Mesenchymal stem cell (in vitro differentiated cells and primary cell): ENCODE data around the gene DGCR8.

Experiments used
- DNase-seq: peaks from one replicate; pipeline ENCODE4 v3.0.0-alpha.2; 2013
- H2AFZ ChIP-seq: one replicate; pipeline ENCODE4 v1.6.1; 2013; ENCODE audit warnings: low read depth, mild to moderate bottlenecking, control low read depth, inconsistent platforms, low read length, moderate library complexity
- H2AK5ac ChIP-seq: 2 replicates; pipeline ENCODE4 v1.6.1; 2013; ENCODE audit warnings: low read length, moderate library complexity, mild to moderate bottlenecking, inconsistent platforms; ENCODE audit not compliant: severe bottlenecking
- H2BK120ac ChIP-seq: one replicate; pipeline ENCODE4 v1.6.1; 2013; ENCODE audit warnings: low read depth, mild to moderate bottlenecking, inconsistent platforms, low read length, moderate library complexity
- H2BK12ac ChIP-seq, 2 experiments: one replicate each; pipeline ENCODE4 v1.6.1; 2013; ENCODE audit warnings: inconsistent platforms in 2 of 2, low read length in 2 of 2, mild to moderate bottlenecking in 2 of 2, moderate library complexity in 2 of 2, control low read depth in 1 of 2
- H2BK15ac ChIP-seq: one replicate; pipeline ENCODE4 v1.6.1; 2013; ENCODE audit warnings: mild to moderate bottlenecking, low read depth, inconsistent platforms; ENCODE audit not compliant: poor library complexity, severe bottlenecking
- H2BK5ac ChIP-seq: 2 replicates; pipeline ENCODE4 v1.6.1; 2013; ENCODE audit warnings: low read depth, mild to moderate bottlenecking, low read length, control low read depth, inconsistent platforms; ENCODE audit not compliant: poor library complexity, severe bottlenecking
- H3K14ac ChIP-seq, 2 experiments: one replicate each; pipeline ENCODE4 v1.6.1; 2013; ENCODE audit warnings: inconsistent platforms in 2 of 2, low read length in 2 of 2, control low read depth in 1 of 2, mild to moderate bottlenecking in 1 of 2, moderate library complexity in 1 of 2
- H3K18ac ChIP-seq, 2 experiments: one replicate each; pipeline ENCODE4 v1.6.1; 2013; ENCODE audit warnings: inconsistent platforms in 2 of 2, low read length in 2 of 2, control low read depth in 1 of 2, low read depth in 1 of 2, mild to moderate bottlenecking in 1 of 2
- H3K23ac ChIP-seq, 2 experiments: one replicate each; pipeline ENCODE4 v1.6.1; 2013; ENCODE audit warnings: inconsistent platforms in 2 of 2, low read length in 2 of 2, mild to moderate bottlenecking in 2 of 2, moderate library complexity in 2 of 2, control low read depth in 1 of 2
- H3K27ac ChIP-seq: 2 replicates; pipeline ENCODE4 v1.5.1; 2013; ENCODE audit warnings: mild to moderate bottlenecking, moderate library complexity, low read length, control low read depth, inconsistent platforms; ENCODE audit not compliant: poor library complexity, severe bottlenecking
- H3K27me3 ChIP-seq, 2 experiments: 2 replicates each; pipeline versions ENCODE4 v1.6.1 to v1.7.0; 2013; ENCODE audit warnings: low read length in 2 of 2, mild to moderate bottlenecking in 2 of 2, moderate library complexity in 2 of 2, control low read depth in 1 of 2, inconsistent platforms in 1 of 2; ENCODE audit not compliant: control insufficient read depth in 1 of 2, insufficient read depth in 1 of 2
- H3K36me3 ChIP-seq, 2 experiments: 2 replicates each; pipeline versions ENCODE4 v1.6.1 to v1.7.0; 2013; ENCODE audit warnings: low read length in 2 of 2, control low read depth in 1 of 2, inconsistent platforms in 1 of 2, low read depth in 1 of 2, mild to moderate bottlenecking in 1 of 2; ENCODE audit not compliant: insufficient read depth in 2 of 2, control insufficient read depth in 1 of 2
- H3K4ac ChIP-seq, 2 experiments: one replicate each; pipeline ENCODE4 v1.6.1; 2013; ENCODE audit warnings: inconsistent platforms in 2 of 2, low read length in 2 of 2, mild to moderate bottlenecking in 2 of 2, moderate library complexity in 2 of 2, control low read depth in 1 of 2, low read depth in 1 of 2
- H3K4me1 ChIP-seq: 2 replicates; pipeline ENCODE4 v1.6.1; 2013; ENCODE audit warnings: low read depth, low read length, control low read depth; ENCODE audit not compliant: control insufficient read depth, insufficient read depth
- H3K4me2 ChIP-seq: 2 replicates; pipeline ENCODE4 v1.6.1; 2013; ENCODE audit warnings: low read length, mild to moderate bottlenecking, inconsistent platforms; ENCODE audit not compliant: poor library complexity, severe bottlenecking
- H3K4me3 ChIP-seq, 2 experiments: 2 replicates each; pipeline versions ENCODE4 v1.5.1 to v1.7.0; 2013; ENCODE audit warnings: low read length in 2 of 2, mild to moderate bottlenecking in 2 of 2, control low read depth in 1 of 2, low read depth in 1 of 2; ENCODE audit not compliant: insufficient read depth in 1 of 2
- H3K79me1 ChIP-seq: replicated peaks from 2 replicates; pipeline ENCODE4 v1.6.1; 2013; ENCODE audit warnings: mild to moderate bottlenecking, control low read depth, low read length, inconsistent platforms; ENCODE audit not compliant: poor library complexity, severe bottlenecking
- H3K9ac ChIP-seq: 2 replicates; pipeline ENCODE4 v1.7.0; 2013; ENCODE audit warnings: mild to moderate bottlenecking, low read length, moderate library complexity
- H3K9me3 ChIP-seq: 2 replicates; pipeline ENCODE4 v1.7.0; 2013; ENCODE audit warnings: mild to moderate bottlenecking, low read length; ENCODE audit not compliant: control insufficient read depth
- H4K8ac ChIP-seq: one replicate; pipeline ENCODE4 v1.6.1; 2013; ENCODE audit warnings: inconsistent platforms, mild to moderate bottlenecking, low read length, moderate library complexity
- H4K91ac ChIP-seq: one replicate; pipeline ENCODE4 v1.6.1; 2013; ENCODE audit warnings: mild to moderate bottlenecking, low read length, inconsistent platforms
- WGBS: methylation state at CpG from one replicate; pipeline ENCODE4 v1.1.7; 2013; ENCODE audit warnings: mixed read lengths; 5-methylcytosine and 5-hydroxymethylcytosine counted together

Gene DGCR8

GRCh38 chr22:20121856-20122415 is 41.9 kb downstream of the DGCR8 start:
- H3K36me3 ChIP-seq: peaks cover 64 to 77% of the 10 kb centered on the region in 2 experiments
- no peak overlapping the region for H3K14ac ChIP-seq
- no peak overlapping the region for H2BK5ac ChIP-seq
- peak overlapping the region; percentile 17 for H4K8ac ChIP-seq
- H2AK5ac ChIP-seq: no peak overlapping the region
- WGBS: 94% methylated on average over 22 of the region's 22 CpGs
- H3K27ac ChIP-seq: no peak overlapping the region
- no peak overlapping the region for H3K4me3 ChIP-seq
- no peak overlapping the region for H2BK120ac ChIP-seq
- H2BK12ac ChIP-seq: no peak overlapping the region
- H3K79me1 ChIP-seq: peaks cover 23% of the 10 kb centered on the region
- H2BK15ac ChIP-seq: no peak overlapping the region
- no peaks in the 10 kb centered on the region for H3K27me3 ChIP-seq
- no peak overlapping the region for H2AFZ ChIP-seq
- no peak overlapping the region for H3K18ac ChIP-seq
- DNase-seq: no peak
- no peak overlapping the region for H3K4ac ChIP-seq
- H3K9ac ChIP-seq: no peak overlapping the region
- no peak overlapping the region for H3K23ac ChIP-seq
- H3K9me3 ChIP-seq: no peaks in the 10 kb centered on the region
- H4K91ac ChIP-seq: no peak overlapping the region
- H3K4me2 ChIP-seq: no peak overlapping the region
- peaks cover 9% of the 10 kb centered on the region for H3K4me1 ChIP-seq

GRCh38 chr22:20123366-20124082 is 43.5 kb downstream of the DGCR8 start:
- Histone ChIP-seq H2BK12ac (no peak overlapping the region), H2BK120ac (no peak overlapping the region), H3K4me3 (no peak overlapping the region), H4K8ac (no peak overlapping the region), H2BK5ac (no peak overlapping the region), H2AK5ac (no peak overlapping the region), H3K27ac (no peak overlapping the region), H3K23ac (no peak overlapping the region), H2AFZ (no peak overlapping the region), H3K14ac (no peak overlapping the region), H3K18ac (no peak overlapping the region), H3K4ac (no peak overlapping the region), H4K91ac (no peak overlapping the region), H3K9me3 (no peaks in the 10 kb centered on the region), H3K4me1 (peaks cover 9% of the 10 kb centered on the region), H3K36me3 (peaks cover 76 to 90% of the 10 kb centered on the region in 2 experiments), H3K9ac (no peak overlapping the region), H3K79me1 (peaks cover 25% of the 10 kb centered on the region), H3K4me2 (no peak overlapping the region), H2BK15ac (no peak overlapping the region), H3K27me3 (no peaks in the 10 kb centered on the region)
- DNase-seq: no peak
- 96% methylated on average over 13 of the region's 13 CpGs for WGBS

- Histone ChIP-seq H3K36me3 (peaks cover 74 to 92% of the 10 kb centered on the region in 2 experiments), H2BK120ac (no peak overlapping the region), H3K9ac (no peak overlapping the region), H4K8ac (no peak overlapping the region), H3K27me3 (no peaks in the 10 kb centered on the region), H2BK12ac (no peak overlapping the region), H2AK5ac (no peak overlapping the region), H3K9me3 (no peaks in the 10 kb centered on the region), H3K79me1 (peaks cover 25% of the 10 kb centered on the region), H3K14ac (no peak overlapping the region), H3K4me2 (no peak overlapping the region), H3K18ac (no peak overlapping the region), H4K91ac (no peak overlapping the region), H3K4me1 (peaks cover 5% of the 10 kb centered on the region), H2BK15ac (no peak overlapping the region), H3K23ac (no peak overlapping the region), H2AFZ (no peak overlapping the region), H3K27ac (no peak overlapping the region), H3K4me3 (no peak overlapping the region), H2BK5ac (no peak overlapping the region), H3K4ac (no peak overlapping the region)
- no peak for DNase-seq
- 97% methylated on average over 10 of the region's 11 CpGs for WGBS
These were observed 44.2 kb downstream of the DGCR8 start for GRCh38 chr22:20124083-20124787.
